Measurements from ENCODE around the gene STON2. TPM values are rescaled to one million over a fixed set of nuclear protein-coding genes. Genes with fewer than 3 reads are reported as not detected.
A peak's percentile ranks its signal among the peaks of the same experiment; 100 is the strongest.

Gene STON2
- total RNA-seq, 1 experiment from 2014 or later = 23.5 TPM

- intact Hi-C loops (cut with micrococcal nuclease) = no loop called here
- Mint-ChIP-seq H3K36me3 (ENCODE audit: insufficient read depth, unreplicated experiment) (peaks cover 44% of the 10 kb centered on the region), H3K27ac (ENCODE audit: low read depth, unreplicated experiment) (no peak overlapping the region), H3K4me3 (ENCODE audit: unreplicated experiment) (no peak overlapping the region), H3K27me3 (ENCODE audit: insufficient read depth, unreplicated experiment) (no peaks in the 10 kb centered on the region), H3K9me3 (ENCODE audit: unreplicated experiment) (no peaks in the 10 kb centered on the region), H3K4me1 (ENCODE audit: insufficient read depth, unreplicated experiment) (peaks cover 6% of the 10 kb centered on the region)
- CTCF ChIA-PET = interaction anchor here (0.6 to 17.3 kb wide), 7 partner anchors 8 to 190 kb away, joined by 3 to 432 read pairs (median 4); no protein-coding TSS in a partner anchor
- BruUV-seq (replicated peaks) = no TSS peak
- POLR2A ChIA-PET = interaction anchor here (0.6 kb wide), 2 partner anchors 169 to 180 kb away, joined by 3 read pairs; no protein-coding TSS in a partner anchor
- DNase-seq (ENCODE audit: unreplicated experiment) = no peak
- no peak for TF ChIP-seq CTCF (IDR thresholded peaks at IDR 0.05; ENCODE audit: unreplicated experiment)
Observed at GRCh38 chr14:81275305-81276072, 124.6 kb downstream of the STON2 start.

- DNase-seq (ENCODE audit: unreplicated experiment) = no peak
- H3K4me1 Mint-ChIP-seq (ENCODE audit: insufficient read depth, unreplicated experiment) = peaks cover 17% of the 10 kb centered on the region
- H3K36me3 Mint-ChIP-seq (ENCODE audit: insufficient read depth, unreplicated experiment) = peaks cover 44% of the 10 kb centered on the region
- POLR2A ChIA-PET = no interaction called here
- no TSS peak for BruUV-seq (replicated peaks)
- H3K27me3 Mint-ChIP-seq (ENCODE audit: insufficient read depth, unreplicated experiment) = no peaks in the 10 kb centered on the region
- H3K27ac Mint-ChIP-seq (ENCODE audit: low read depth, unreplicated experiment) = peak overlapping the region; percentile 78
- no peak overlapping the region for H3K4me3 Mint-ChIP-seq (ENCODE audit: unreplicated experiment)
- no peaks in the 10 kb centered on the region for H3K9me3 Mint-ChIP-seq (ENCODE audit: unreplicated experiment)
- intact Hi-C loops (cut with micrococcal nuclease) = no loop called here
- CTCF ChIA-PET = interaction anchor here (0.6 to 17.3 kb wide), 4 partner anchors 7 to 192 kb away, joined by 3 to 432 read pairs (median 61); no protein-coding TSS in a partner anchor
- no peak for TF ChIP-seq CTCF (IDR thresholded peaks at IDR 0.05; ENCODE audit: unreplicated experiment)
Observed at GRCh38 chr14:81273961-81274575, 126.1 kb downstream of the STON2 start.

GRCh38 chr14:81273521-81273920 lies 126.6 kb downstream of the STON2 start:
- Mint-ChIP-seq H3K4me3 (ENCODE audit: unreplicated experiment) (no peak overlapping the region), H3K4me1 (ENCODE audit: insufficient read depth, unreplicated experiment) (peaks cover 17% of the 10 kb centered on the region), H3K36me3 (ENCODE audit: insufficient read depth, unreplicated experiment) (peaks cover 45% of the 10 kb centered on the region), H3K27ac (ENCODE audit: low read depth, unreplicated experiment) (no peak overlapping the region), H3K9me3 (ENCODE audit: unreplicated experiment) (no peaks in the 10 kb centered on the region), H3K27me3 (ENCODE audit: insufficient read depth, unreplicated experiment) (no peaks in the 10 kb centered on the region)
- no peak for DNase-seq (ENCODE audit: unreplicated experiment)
- intact Hi-C loops (cut with micrococcal nuclease) = no loop called here
- no peak for TF ChIP-seq CTCF (IDR thresholded peaks at IDR 0.05; ENCODE audit: unreplicated experiment)
- no TSS peak for BruUV-seq (replicated peaks)
- CTCF ChIA-PET = interaction anchor here (0.6 to 17.3 kb wide), 4 partner anchors 8 to 277 kb away, joined by 3 to 432 read pairs (median 61); no protein-coding TSS in a partner anchor
- POLR2A ChIA-PET = interaction anchor here (1.1 kb wide), 1 partner anchor 187 kb away, joined by 4 read pairs; no protein-coding TSS in a partner anchor

GRCh38 chr14:81272317-81272716 lies 127.8 kb downstream of the STON2 start:
- Mint-ChIP-seq H3K36me3 (ENCODE audit: insufficient read depth, unreplicated experiment) (peaks cover 37% of the 10 kb centered on the region), H3K4me3 (ENCODE audit: unreplicated experiment) (no peak overlapping the region), H3K27ac (ENCODE audit: low read depth, unreplicated experiment) (no peak overlapping the region), H3K4me1 (ENCODE audit: insufficient read depth, unreplicated experiment) (peaks cover 17% of the 10 kb centered on the region), H3K27me3 (ENCODE audit: insufficient read depth, unreplicated experiment) (no peaks in the 10 kb centered on the region), H3K9me3 (ENCODE audit: unreplicated experiment) (no peaks in the 10 kb centered on the region)
- CTCF ChIA-PET = interaction anchor here (0.6 to 17.3 kb wide), 9 partner anchors 10 to 194 kb away, joined by 3 to 432 read pairs (median 4); no protein-coding TSS in a partner anchor
- no peak for TF ChIP-seq CTCF (IDR thresholded peaks at IDR 0.05; ENCODE audit: unreplicated experiment)
- POLR2A ChIA-PET = interaction anchor here (0.7 to 1.1 kb wide), 5 partner anchors 12 to 188 kb away, joined by 3 to 4 read pairs (median 3); no protein-coding TSS in a partner anchor
- intact Hi-C loops (cut with micrococcal nuclease) = no loop called here
- no TSS peak for BruUV-seq (replicated peaks)
- DNase-seq (ENCODE audit: unreplicated experiment) = no peak
